GM12874 (cell line): Measurements from ENCODE around the gene ESF1.

Source experiments
- TF ChIP-seq, protein P1 (sequence below): IDR thresholded peaks from 2 replicates; pipeline ENCODE4 v1.5.1; 2011; ENCODE audit warnings: low read depth, mild to moderate bottlenecking, control low read depth, low read length, moderate library complexity; ENCODE audit not compliant: insufficient read depth

Gene ESF1

DNA sequence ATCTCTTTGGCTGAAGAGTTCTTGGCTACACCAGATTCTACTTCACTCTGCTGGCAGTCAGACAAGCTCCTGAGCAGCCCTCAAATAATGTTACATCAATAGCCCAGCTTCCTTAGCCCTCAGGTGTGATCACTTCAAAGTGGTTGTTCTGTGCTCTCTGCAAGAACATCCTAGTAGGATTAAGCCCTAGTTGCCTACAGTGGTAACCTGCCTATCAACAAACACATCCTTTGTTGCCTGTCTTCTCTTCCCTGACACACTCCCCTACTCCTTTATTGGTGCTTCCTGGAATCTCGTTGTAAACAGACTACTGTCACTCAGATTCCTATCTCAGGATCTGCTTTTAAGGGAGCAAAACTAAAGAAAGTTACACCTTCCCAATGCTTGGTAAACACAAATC, 100.9 kb downstream of the ESF1 start:
- TF ChIP-seq, protein P1, sequence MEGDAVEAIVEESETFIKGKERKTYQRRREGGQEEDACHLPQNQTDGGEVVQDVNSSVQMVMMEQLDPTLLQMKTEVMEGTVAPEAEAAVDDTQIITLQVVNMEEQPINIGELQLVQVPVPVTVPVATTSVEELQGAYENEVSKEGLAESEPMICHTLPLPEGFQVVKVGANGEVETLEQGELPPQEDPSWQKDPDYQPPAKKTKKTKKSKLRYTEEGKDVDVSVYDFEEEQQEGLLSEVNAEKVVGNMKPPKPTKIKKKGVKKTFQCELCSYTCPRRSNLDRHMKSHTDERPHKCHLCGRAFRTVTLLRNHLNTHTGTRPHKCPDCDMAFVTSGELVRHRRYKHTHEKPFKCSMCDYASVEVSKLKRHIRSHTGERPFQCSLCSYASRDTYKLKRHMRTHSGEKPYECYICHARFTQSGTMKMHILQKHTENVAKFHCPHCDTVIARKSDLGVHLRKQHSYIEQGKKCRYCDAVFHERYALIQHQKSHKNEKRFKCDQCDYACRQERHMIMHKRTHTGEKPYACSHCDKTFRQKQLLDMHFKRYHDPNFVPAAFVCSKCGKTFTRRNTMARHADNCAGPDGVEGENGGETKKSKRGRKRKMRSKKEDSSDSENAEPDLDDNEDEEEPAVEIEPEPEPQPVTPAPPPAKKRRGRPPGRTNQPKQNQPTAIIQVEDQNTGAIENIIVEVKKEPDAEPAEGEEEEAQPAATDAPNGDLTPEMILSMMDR: no peak

DNA sequence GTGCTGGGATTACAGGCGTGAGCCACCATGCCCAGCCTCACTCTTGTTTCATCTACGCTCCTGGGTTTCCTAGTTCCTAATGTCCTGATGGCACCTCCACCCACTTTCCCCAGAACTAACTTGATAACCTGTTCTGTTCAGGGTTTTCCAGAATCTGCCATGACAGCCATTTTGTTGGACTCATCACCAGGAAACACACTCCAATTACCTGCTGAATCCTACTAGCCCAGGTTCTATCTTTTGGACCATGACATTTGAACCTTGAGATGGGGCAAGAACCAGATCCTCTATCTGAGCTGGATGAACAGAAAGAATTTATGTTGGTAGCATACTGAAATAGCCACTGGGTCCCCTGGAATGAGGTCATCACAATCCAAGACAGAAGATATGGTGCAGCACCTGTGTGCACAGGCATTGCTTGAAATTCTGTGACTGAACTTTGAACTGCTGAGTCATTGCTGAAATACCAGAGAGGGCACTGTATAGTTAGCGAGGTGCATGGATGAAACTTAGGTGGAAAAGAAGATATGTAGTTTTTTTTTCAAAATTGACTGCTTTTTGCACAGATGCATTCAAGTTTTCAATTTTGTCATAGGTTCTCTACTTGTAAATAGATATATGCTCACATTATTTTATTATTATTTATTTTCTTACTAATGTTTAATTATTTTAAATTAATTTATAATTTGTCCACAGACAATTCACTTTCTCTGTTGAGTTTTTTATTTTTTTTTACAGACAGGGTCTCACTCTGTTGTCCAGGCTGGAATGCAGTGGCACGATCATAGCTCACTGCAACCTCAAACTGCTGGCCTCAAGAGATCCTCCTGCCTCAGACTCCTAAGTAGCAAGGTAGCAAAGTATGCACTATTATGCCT, 103.2 kb downstream of the ESF1 start:
- TF ChIP-seq, protein P1: no peak

DNA sequence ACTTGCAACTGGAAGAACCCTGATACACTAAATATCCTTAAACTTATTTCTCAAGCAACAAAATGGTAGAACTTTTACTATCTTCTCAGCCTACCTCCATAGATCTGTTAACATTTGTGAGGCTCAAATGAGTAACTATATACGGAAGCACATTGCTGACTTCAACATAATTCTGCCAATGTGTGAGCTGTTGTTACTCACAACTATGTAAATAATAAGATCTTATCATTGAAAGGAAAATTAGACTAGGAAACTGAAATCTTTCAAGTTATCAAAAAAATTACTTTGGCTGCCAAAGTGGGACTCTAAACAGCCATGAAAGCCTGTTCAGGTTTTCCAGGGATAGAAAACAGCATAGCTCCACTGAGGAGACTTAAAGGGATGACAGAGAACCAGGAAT, 105.8 kb downstream of the ESF1 start:
- TF ChIP-seq, protein P1: no peak

DNA sequence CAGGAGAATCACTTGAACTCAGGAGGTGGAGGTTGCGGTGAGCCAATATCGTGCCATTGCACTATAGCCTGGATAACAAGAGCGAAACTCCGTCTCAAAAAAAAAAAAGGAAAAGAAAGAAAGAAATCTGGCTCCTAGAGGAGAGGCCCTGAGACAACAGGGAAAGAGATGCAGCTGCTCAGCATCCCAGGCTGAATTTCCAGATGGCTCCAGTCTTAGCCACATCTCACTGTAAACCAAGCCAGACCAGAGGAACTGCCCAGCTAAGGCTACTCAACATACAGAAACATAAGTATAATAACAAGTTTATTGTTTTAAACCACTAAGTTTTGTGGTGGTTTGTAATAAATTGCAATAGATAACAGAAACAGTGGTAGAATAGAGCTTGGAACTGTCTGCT, 107.5 kb downstream of the ESF1 start:
- TF ChIP-seq, protein P1: no peak

DNA sequence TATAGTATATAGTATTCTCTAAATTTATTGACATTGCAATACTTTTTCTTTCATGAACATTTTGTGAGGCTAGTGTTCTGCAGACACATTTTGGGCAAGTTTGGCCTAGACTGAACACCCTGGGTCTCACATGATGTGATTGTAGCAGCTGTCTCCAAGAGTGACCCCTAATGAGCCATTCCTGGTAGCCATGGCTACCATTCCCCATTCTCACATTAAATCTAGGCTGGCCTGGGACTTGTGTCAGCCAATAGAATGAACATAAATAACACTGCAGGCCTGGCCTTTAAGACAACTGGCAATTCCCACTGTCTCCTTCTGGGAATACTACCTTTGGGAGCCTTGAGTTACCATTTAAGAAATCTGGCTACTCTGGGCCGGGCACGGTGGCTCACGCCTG, 108.0 kb downstream of the ESF1 start:
- TF ChIP-seq, protein P1: no peak

DNA sequence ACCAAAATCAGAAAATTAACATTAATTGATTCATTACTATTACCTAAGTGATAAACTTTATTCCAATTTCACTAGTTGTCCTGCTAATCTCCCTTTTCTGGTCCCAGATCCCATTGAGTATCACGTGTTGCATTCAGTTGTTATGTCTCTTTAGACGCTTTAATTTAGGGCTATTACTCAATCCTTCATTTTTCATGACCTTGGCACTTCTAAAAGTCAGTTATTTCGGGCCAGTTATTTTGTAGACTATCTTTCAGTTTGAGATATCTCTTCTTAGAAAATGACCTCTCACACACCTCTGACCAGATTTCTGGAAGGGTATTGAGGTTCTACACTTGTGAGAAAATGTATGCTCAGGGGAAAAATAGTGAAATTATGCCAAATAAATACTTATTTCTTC, 112.0 kb downstream of the ESF1 start:
- TF ChIP-seq, protein P1: no peak

DNA sequence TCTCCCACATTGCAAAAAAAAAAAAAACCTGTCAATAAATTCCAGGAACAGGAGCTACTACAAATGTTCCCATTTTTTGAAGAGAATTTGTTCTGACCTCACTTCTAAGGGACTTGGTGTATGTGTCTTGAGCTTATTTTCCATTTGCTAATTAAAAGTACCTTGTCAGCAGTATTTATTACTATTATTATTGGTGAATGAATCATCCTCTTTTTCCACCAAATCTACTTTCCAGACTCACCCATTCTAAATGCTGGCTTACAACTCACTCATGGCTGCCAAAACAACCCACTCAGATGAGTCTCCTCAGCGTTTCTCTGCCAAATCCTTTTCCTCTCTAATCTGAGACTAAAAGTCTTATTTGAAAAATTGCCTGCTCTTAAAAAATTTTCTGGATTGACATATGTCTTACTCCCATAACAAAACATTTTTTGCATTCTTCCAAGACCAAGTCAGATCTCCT, 112.8 kb downstream of the ESF1 start:
- TF ChIP-seq, protein P1: no peak
